ENCODE results near the gene EIPR1. TPM values are rescaled to one million over a fixed set of nuclear protein-coding genes. Genes with fewer than 3 reads are reported as not detected.

Gene EIPR1
- total and polyA plus RNA-seq, 2 donors from 2014 or later: 28.2 to 37.8 TPM

DNA sequence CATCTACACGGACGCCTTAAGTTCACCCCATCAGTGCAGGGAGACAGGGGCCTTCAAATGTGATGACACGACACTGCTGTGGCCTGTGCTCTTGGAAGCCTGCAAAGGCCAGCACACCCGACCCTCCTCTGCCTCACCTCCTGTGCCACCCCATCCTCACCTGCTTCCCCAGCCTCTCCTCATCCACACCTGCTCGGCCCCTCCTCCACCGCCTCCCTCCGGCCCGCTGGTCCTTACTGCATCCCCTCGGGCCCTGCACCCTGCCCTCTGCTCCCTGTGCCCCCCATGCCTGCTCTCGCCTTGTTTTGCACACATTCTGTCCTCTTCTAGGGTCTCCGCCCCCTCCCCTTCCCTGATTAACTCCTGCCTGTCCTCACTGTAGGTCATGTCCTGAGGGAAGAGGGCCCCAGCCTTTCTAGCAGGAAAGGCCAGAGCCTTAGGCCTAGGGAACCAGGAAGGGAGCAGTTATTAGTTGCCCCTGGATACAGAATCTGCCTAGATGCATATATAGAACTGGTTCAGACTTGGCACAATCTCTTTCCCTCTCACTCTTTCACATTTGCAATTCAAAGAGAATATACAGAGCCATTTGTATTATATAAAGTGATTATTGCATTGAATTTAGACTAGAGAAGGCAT lies 41.3 kb upstream of the EIPR1 start:
- Histone ChIP-seq H3K36me3 (ENCODE audit: control insufficient read depth in 2 of 3, insufficient read depth in 3 of 3, low read length in 3 of 3) (peaks cover 3 to 16% (median 10%) of the 10 kb centered on the region in 3 donors), H3K27me3 (ENCODE audit: control insufficient read depth, insufficient read depth, low read length) (no peaks in the 10 kb centered on the region), H3K9ac (ENCODE audit: low read length in 3 of 3) (no peak overlapping the region), H3K4me3 (ENCODE audit: low read length in 3 of 3) (no peak overlapping the region), H3K9me3 (ENCODE audit: control insufficient read depth in 2 of 3, insufficient read depth in 1 of 3, low read length in 3 of 3) (no peaks in the 10 kb centered on the region), H3K27ac (ENCODE audit: low read depth in 2 of 2, low read length in 2 of 2) (no peak overlapping the region), H3K4me1 (ENCODE audit: control insufficient read depth in 2 of 3, insufficient read depth in 2 of 3, low read depth in 1 of 3, low read length in 3 of 3) (no peaks in the 10 kb centered on the region)
- FAIRE-seq: no peak
- TF ChIP-seq CTCF (IDR thresholded peaks at IDR 0.05; ENCODE audit: borderline replicate concordance, extremely low read depth, insufficient read depth): no peak
- DNase-seq: no peak
- intact Hi-C loops (cut with DNase I): no loop called here

- Histone ChIP-seq H3K36me3 (ENCODE audit: control insufficient read depth in 2 of 3, insufficient read depth in 3 of 3, low read length in 3 of 3) (peaks cover 0 to 7% (median 3%) of the 10 kb centered on the region in 3 donors), H3K27ac (ENCODE audit: low read depth in 2 of 2, low read length in 2 of 2) (no peak overlapping the region)
Measured at GRCh38 chr2:3414133-3414860, 36.7 kb upstream of the EIPR1 start.

GRCh38 chr2:3413697-3414096 lies 36.1 kb upstream of the EIPR1 start:
- intact Hi-C loops (cut with DNase I): no loop called here
- no peak for TF ChIP-seq CTCF (IDR thresholded peaks at IDR 0.05; ENCODE audit: borderline replicate concordance, extremely low read depth, insufficient read depth)
- FAIRE-seq (no peak), DNase-seq (no peak)
- Histone ChIP-seq H3K4me1 (ENCODE audit: control insufficient read depth in 2 of 3, insufficient read depth in 2 of 3, low read depth in 1 of 3, low read length in 3 of 3) (peaks cover 0 to 3% (median 0%) of the 10 kb centered on the region in 3 donors), H3K9me3 (ENCODE audit: control insufficient read depth in 2 of 3, insufficient read depth in 1 of 3, low read length in 3 of 3) (no peaks in the 10 kb centered on the region), H3K36me3 (ENCODE audit: control insufficient read depth in 2 of 3, insufficient read depth in 3 of 3, low read length in 3 of 3) (peaks cover 0 to 7% (median 3%) of the 10 kb centered on the region in 3 donors), H3K27ac (ENCODE audit: low read depth in 2 of 2, low read length in 2 of 2) (no peak overlapping the region), H3K9ac (ENCODE audit: low read length in 3 of 3) (no peak overlapping the region), H3K4me3 (ENCODE audit: low read length in 3 of 3) (no peak overlapping the region), H3K27me3 (ENCODE audit: control insufficient read depth, insufficient read depth, low read length) (no peaks in the 10 kb centered on the region)

More at GRCh38 chr2:3414133-3414860, 36.7 kb upstream of the EIPR1 start:
- Histone ChIP-seq H3K9ac (ENCODE audit: low read length in 3 of 3) (no peak overlapping the region), H3K9me3 (ENCODE audit: control insufficient read depth in 2 of 3, insufficient read depth in 1 of 3, low read length in 3 of 3) (no peaks in the 10 kb centered on the region), H3K4me1 (ENCODE audit: control insufficient read depth in 2 of 3, insufficient read depth in 2 of 3, low read depth in 1 of 3, low read length in 3 of 3) (peaks cover 0 to 3% (median 0%) of the 10 kb centered on the region in 3 donors), H3K4me3 (ENCODE audit: low read length in 3 of 3) (no peak overlapping the region), H3K27me3 (ENCODE audit: control insufficient read depth, insufficient read depth, low read length) (no peaks in the 10 kb centered on the region)
- peak; percentile 13 to 89 (median 46) for DNase-seq
- no peak for FAIRE-seq
- intact Hi-C loops (cut with DNase I): no loop called here
- TF ChIP-seq CTCF (IDR thresholded peaks at IDR 0.05; ENCODE audit: borderline replicate concordance, extremely low read depth, insufficient read depth): no peak

All from kidney (tissue), 14 donors.